WTC11 (cell line): ENCODE measurements around the gene GDF7. TPM values are rescaled to one million over a fixed set of nuclear protein-coding genes. Genes with fewer than 3 reads are reported as not detected.

Experiments
- ATAC-seq: fragments of 200-7000 bp; cut with Tn5 transposase; 2 replicates; pipeline ENCODE4 v1.10.0; 2021; ENCODE audit warnings: mild to moderate bottlenecking, moderate library complexity
- CTCF ChIA-PET: fragments of 300-600 bp; sonication (Branson Sonifier 250); formaldehyde crosslinking; loops from one replicate; lab custom pipeline; 2021; ENCODE audit warnings: antibody characterized with exemption; lab: Charles Lee
- POLR2A ChIA-PET: fragments of 350-600 bp; sonication (Branson Sonifier 250); formaldehyde crosslinking; loops from one replicate; lab custom pipeline; 2021; ENCODE audit warnings: antibody characterized with exemption; lab: Charles Lee
- DNase-seq: peaks from one replicate; pipeline ENCODE4 v3.0.0; 2021; ENCODE audit warnings: low spot score
- H3K27ac Mint-ChIP-seq: 2 replicates; pipeline ENCODE4 v1.8.0; 2021; ENCODE audit warnings: mixed read lengths
- H3K27me3 Mint-ChIP-seq: 2 replicates; pipeline ENCODE4 v1.8.0; 2021; ENCODE audit warnings: low read depth, mild to moderate bottlenecking, moderate library complexity, mixed read lengths
- H3K36me3 Mint-ChIP-seq: 2 replicates; pipeline ENCODE4 v1.8.0; 2021; ENCODE audit warnings: mixed read lengths
- H3K4me1 Mint-ChIP-seq: 2 replicates; pipeline ENCODE4 v1.8.0; 2022; ENCODE audit warnings: mixed read lengths
- H3K4me3 Mint-ChIP-seq: 2 replicates; pipeline ENCODE4 v1.8.0; 2021; ENCODE audit warnings: mild to moderate bottlenecking, moderate library complexity, mixed read lengths
- H3K9me3 Mint-ChIP-seq: 2 replicates; pipeline ENCODE4 v1.8.0; 2021; ENCODE audit warnings: mixed read lengths
- ATF1 ChIP-seq: sonication (generic); formaldehyde crosslinking; IDR thresholded peaks from 2 replicates; pipeline ENCODE4 v1.8.1; 2023; ENCODE audit warnings: mild to moderate bottlenecking, moderate library complexity, missing genetic modification reagents
- CREB1 ChIP-seq: sonication (generic); formaldehyde crosslinking; IDR thresholded peaks from 2 replicates; pipeline ENCODE4 v1.8.0; 2023; ENCODE audit warnings: mild to moderate bottlenecking, missing genetic modification reagents
- ETV6 ChIP-seq: sonication (generic); formaldehyde crosslinking; IDR thresholded peaks from 2 replicates; pipeline ENCODE4 v1.8.1; 2022; ENCODE audit warnings: mild to moderate bottlenecking, missing genetic modification reagents
- FOXJ3 ChIP-seq: sonication (generic); formaldehyde crosslinking; IDR thresholded peaks from 2 replicates; pipeline ENCODE4 v1.9.0; 2021; ENCODE audit warnings: missing genetic modification reagents, mild to moderate bottlenecking, borderline replicate concordance
- IRF2 ChIP-seq: sonication (generic); formaldehyde crosslinking; IDR thresholded peaks from 2 replicates; pipeline ENCODE4 v1.8.0; 2022; ENCODE audit warnings: low read depth, missing genetic modification reagents, borderline replicate concordance
- JAZF1 ChIP-seq: fragments of 250-450 bp; sonication (Bioruptor Pico); IDR thresholded peaks from 2 replicates; pipeline ENCODE4 v1.9.0; 2021; ENCODE audit warnings: moderate library complexity, mild to moderate bottlenecking, inconsistent platforms
- JUN ChIP-seq: sonication (generic); formaldehyde crosslinking; IDR thresholded peaks from 2 replicates; pipeline ENCODE4 v1.8.0; 2023; ENCODE audit warnings: mild to moderate bottlenecking, missing genetic modification reagents
- MYBL2 ChIP-seq: sonication (generic); formaldehyde crosslinking; IDR thresholded peaks from 2 replicates; pipeline ENCODE4 v1.8.1; 2023; ENCODE audit warnings: mild to moderate bottlenecking, moderate library complexity, missing genetic modification reagents
- RORB ChIP-seq: fragments of 250-450 bp; sonication (Bioruptor Pico); IDR thresholded peaks from 2 replicates; pipeline ENCODE4 v1.9.0; 2021; ENCODE audit warnings: mild to moderate bottlenecking
- SMAD4 ChIP-seq: sonication (generic); formaldehyde crosslinking; IDR thresholded peaks from 2 replicates; pipeline ENCODE4 v1.8.0; 2022; ENCODE audit warnings: mild to moderate bottlenecking, missing genetic modification reagents
- TP53 ChIP-seq: sonication (generic); formaldehyde crosslinking; IDR thresholded peaks from 2 replicates; pipeline ENCODE4 v1.8.1; 2023; ENCODE audit warnings: mild to moderate bottlenecking, missing genetic modification reagents
- ZNF121 ChIP-seq: sonication (generic); formaldehyde crosslinking; IDR thresholded peaks from 2 replicates; pipeline ENCODE4 v1.8.0; 2023; ENCODE audit warnings: missing genetic modification reagents
- total RNA-seq: library from RNA; stranded (reverse); gene quantifications from 3 replicates; pipeline ENCODE4 v1.2.3, GENCODE V29; 2021
- TF ChIP-seq, protein P1 (sequence below): sonication (generic); formaldehyde crosslinking; IDR thresholded peaks from 2 replicates; pipeline ENCODE4 v1.8.0; 2022; ENCODE audit warnings: mild to moderate bottlenecking, missing genetic modification reagents
- TF ChIP-seq, protein P2 (sequence below): sonication (generic); formaldehyde crosslinking; IDR thresholded peaks from 2 replicates; pipeline ENCODE4 v1.8.0; 2022; ENCODE audit warnings: mild to moderate bottlenecking, missing genetic modification reagents
- TF ChIP-seq, protein P3 (sequence below): sonication (generic); formaldehyde crosslinking; IDR thresholded peaks from 2 replicates; pipeline ENCODE4 v1.8.0; 2022; ENCODE audit warnings: missing genetic modification reagents
- TF ChIP-seq, protein P4 (sequence below): fragments of 250-450 bp; sonication (Bioruptor Pico); IDR thresholded peaks from 2 replicates; pipeline ENCODE4 v1.8.0; 2021; ENCODE audit warnings: mild to moderate bottlenecking

The GDF7 gene
- total RNA-seq, 1 experiment from 2014 or later, result 0.55 TPM

GRCh38 chr2:20706217-20706616 is 39.3 kb downstream of the GDF7 start:
- TF ChIP-seq, protein P1, sequence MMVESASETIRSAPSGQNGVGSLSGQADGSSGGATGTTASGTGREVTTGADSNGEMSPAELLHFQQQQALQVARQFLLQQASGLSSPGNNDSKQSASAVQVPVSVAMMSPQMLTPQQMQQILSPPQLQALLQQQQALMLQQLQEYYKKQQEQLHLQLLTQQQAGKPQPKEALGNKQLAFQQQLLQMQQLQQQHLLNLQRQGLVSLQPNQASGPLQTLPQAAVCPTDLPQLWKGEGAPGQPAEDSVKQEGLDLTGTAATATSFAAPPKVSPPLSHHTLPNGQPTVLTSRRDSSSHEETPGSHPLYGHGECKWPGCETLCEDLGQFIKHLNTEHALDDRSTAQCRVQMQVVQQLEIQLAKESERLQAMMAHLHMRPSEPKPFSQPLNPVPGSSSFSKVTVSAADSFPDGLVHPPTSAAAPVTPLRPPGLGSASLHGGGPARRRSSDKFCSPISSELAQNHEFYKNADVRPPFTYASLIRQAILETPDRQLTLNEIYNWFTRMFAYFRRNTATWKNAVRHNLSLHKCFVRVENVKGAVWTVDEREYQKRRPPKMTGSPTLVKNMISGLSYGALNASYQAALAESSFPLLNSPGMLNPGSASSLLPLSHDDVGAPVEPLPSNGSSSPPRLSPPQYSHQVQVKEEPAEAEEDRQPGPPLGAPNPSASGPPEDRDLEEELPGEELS (CRISPR knock-in tag), result no peak
- TF ChIP-seq JAZF1 (CRISPR knock-in tag) (no peak), TP53 (CRISPR knock-in tag) (no peak), FOXJ3 (no peak), IRF2 (no peak), JUN (no peak)
- TF ChIP-seq, protein P2, sequence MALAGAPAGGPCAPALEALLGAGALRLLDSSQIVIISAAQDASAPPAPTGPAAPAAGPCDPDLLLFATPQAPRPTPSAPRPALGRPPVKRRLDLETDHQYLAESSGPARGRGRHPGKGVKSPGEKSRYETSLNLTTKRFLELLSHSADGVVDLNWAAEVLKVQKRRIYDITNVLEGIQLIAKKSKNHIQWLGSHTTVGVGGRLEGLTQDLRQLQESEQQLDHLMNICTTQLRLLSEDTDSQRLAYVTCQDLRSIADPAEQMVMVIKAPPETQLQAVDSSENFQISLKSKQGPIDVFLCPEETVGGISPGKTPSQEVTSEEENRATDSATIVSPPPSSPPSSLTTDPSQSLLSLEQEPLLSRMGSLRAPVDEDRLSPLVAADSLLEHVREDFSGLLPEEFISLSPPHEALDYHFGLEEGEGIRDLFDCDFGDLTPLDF (CRISPR knock-in tag), result no peak
- TF ChIP-seq, protein P3, sequence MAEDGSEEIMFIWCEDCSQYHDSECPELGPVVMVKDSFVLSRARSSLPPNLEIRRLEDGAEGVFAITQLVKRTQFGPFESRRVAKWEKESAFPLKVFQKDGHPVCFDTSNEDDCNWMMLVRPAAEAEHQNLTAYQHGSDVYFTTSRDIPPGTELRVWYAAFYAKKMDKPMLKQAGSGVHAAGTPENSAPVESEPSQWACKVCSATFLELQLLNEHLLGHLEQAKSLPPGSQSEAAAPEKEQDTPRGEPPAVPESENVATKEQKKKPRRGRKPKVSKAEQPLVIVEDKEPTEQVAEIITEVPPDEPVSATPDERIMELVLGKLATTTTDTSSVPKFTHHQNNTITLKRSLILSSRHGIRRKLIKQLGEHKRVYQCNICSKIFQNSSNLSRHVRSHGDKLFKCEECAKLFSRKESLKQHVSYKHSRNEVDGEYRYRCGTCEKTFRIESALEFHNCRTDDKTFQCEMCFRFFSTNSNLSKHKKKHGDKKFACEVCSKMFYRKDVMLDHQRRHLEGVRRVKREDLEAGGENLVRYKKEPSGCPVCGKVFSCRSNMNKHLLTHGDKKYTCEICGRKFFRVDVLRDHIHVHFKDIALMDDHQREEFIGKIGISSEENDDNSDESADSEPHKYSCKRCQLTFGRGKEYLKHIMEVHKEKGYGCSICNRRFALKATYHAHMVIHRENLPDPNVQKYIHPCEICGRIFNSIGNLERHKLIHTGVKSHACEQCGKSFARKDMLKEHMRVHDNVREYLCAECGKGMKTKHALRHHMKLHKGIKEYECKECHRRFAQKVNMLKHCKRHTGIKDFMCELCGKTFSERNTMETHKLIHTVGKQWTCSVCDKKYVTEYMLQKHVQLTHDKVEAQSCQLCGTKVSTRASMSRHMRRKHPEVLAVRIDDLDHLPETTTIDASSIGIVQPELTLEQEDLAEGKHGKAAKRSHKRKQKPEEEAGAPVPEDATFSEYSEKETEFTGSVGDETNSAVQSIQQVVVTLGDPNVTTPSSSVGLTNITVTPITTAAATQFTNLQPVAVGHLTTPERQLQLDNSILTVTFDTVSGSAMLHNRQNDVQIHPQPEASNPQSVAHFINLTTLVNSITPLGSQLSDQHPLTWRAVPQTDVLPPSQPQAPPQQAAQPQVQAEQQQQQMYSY (CRISPR knock-in tag), result no peak
- TF ChIP-seq, protein P4, sequence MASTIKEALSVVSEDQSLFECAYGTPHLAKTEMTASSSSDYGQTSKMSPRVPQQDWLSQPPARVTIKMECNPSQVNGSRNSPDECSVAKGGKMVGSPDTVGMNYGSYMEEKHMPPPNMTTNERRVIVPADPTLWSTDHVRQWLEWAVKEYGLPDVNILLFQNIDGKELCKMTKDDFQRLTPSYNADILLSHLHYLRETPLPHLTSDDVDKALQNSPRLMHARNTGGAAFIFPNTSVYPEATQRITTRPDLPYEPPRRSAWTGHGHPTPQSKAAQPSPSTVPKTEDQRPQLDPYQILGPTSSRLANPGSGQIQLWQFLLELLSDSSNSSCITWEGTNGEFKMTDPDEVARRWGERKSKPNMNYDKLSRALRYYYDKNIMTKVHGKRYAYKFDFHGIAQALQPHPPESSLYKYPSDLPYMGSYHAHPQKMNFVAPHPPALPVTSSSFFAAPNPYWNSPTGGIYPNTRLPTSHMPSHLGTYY (CRISPR knock-in tag), result no peak
- no peak for DNase-seq
- Mint-ChIP-seq H3K27ac (no peak overlapping the region), H3K4me1 (peaks cover 4% of the 10 kb centered on the region), H3K36me3 (peaks cover 6% of the 10 kb centered on the region), H3K4me3 (no peak overlapping the region), H3K9me3 (peaks cover 10% of the 10 kb centered on the region), H3K27me3 (no peaks in the 10 kb centered on the region)
- CTCF ChIA-PET, result no interaction called here
- ATAC-seq, result no peak
- POLR2A ChIA-PET, result no interaction called here

DNA sequence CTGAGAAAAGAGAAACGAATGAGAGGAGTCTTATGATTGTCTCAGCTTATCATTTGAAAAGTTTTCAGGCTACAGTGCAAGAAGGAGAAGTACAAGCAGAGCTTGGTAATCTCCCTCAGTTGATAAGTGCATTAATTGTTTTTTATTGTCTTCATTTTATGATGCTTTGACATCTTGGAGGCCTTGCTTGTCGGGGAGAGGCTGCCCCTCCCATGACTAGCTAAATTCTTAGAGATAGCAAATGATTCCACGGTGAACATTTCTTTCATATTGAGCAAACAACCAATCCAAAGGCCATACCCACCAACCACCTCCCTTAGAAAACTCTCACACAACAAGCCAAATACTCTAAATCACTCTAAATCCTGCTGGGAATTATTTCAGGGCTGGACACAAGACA is 39.8 kb downstream of the GDF7 start:
- Mint-ChIP-seq H3K36me3 (peaks cover 11% of the 10 kb centered on the region), H3K27me3 (no peaks in the 10 kb centered on the region), H3K27ac (no peak overlapping the region), H3K4me3 (no peak overlapping the region), H3K4me1 (peaks cover 4% of the 10 kb centered on the region), H3K9me3 (peaks cover 14% of the 10 kb centered on the region)
- DNase-seq, result no peak
- CTCF ChIA-PET, result interaction anchor here (0.8 to 1.6 kb wide), 3 partner anchors 21 to 75 kb away, joined by 3 to 4 read pairs (median 4); no protein-coding TSS in a partner anchor
- TF ChIP-seq, protein P2 (CRISPR knock-in tag), result no peak
- TF ChIP-seq SMAD4 (CRISPR knock-in tag), result no peak
- no peak for TF ChIP-seq JAZF1 (CRISPR knock-in tag)
- no peak for TF ChIP-seq ZNF121 (CRISPR knock-in tag)
- TF ChIP-seq MYBL2 (CRISPR knock-in tag), result no peak
- no peak for TF ChIP-seq ATF1 (CRISPR knock-in tag)
- TF ChIP-seq CREB1, result no peak
- TF ChIP-seq ETV6 (CRISPR knock-in tag), result no peak
- TF ChIP-seq RORB, result no peak
- POLR2A ChIA-PET, result no interaction called here
- ATAC-seq, result no peak
